ENCODE data around the gene ARMC10. TPM values are rescaled to one million over a fixed set of nuclear protein-coding genes. Genes with fewer than 3 reads are reported as not detected.

The ARMC10 gene
- total and polyA plus RNA-seq, 9 of the 15 experiments (the other 6 are each of a cell fraction or from before 2014, with no cell fraction given), result 17.0 to 113 (median 72.6) TPM

DNA sequence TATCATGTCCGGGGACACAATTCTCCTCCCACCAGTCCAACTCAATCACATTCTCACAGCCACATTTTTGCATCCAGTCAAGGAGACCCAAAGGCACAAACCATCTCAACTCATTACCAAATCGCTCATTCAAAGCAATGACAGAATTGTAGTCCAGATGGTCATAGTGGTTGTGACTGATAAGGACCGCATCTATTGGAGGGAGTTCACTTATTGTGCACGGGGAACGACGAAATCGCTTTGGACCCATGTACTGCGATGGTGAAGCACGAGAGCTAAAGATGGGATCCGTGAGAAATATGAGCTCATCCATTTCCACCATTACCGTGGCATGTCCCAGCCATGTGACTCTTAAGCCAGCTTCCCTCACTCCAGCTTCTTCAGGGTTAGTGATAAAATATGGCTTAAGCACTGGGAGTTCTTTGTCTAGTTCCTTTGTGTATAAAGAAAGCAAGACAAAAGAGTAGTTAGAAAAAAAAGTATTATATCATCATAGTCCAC, 44.9 kb downstream of the ARMC10 start (continued):
- TF ChIP-seq, protein P1, sequence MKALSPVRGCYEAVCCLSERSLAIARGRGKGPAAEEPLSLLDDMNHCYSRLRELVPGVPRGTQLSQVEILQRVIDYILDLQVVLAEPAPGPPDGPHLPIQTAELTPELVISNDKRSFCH (CRISPR knock-in tag; IDR thresholded peaks at IDR 0.05), result no peak
- TF ChIP-seq, protein P1 (tag; IDR thresholded peaks at IDR 0.05), result peak; percentile 94
- TF ChIP-seq ZNF589 (CRISPR knock-in tag; IDR thresholded peaks at IDR 0.05; ENCODE audit: low read depth), result peak; percentile 92
- no peak for TF ChIP-seq ZNF764 (CRISPR knock-in tag; IDR thresholded peaks at IDR 0.05; ENCODE audit: low read depth)
- TF ChIP-seq ZNF644 (tag; IDR thresholded peaks at IDR 0.05; ENCODE audit: low read depth), result no peak; the same call in 1 of the 2 replicates
- TF ChIP-seq PHF21A (IDR thresholded peaks at IDR 0.05; ENCODE audit: borderline replicate concordance, low read depth), result peak; percentile 39; the same call in 1 of the 2 replicates
- TF ChIP-seq RBM34 (IDR thresholded peaks at IDR 0.05; ENCODE audit: borderline replicate concordance, insufficient read depth, low read length), result no peak
- TF ChIP-seq, protein P2, sequence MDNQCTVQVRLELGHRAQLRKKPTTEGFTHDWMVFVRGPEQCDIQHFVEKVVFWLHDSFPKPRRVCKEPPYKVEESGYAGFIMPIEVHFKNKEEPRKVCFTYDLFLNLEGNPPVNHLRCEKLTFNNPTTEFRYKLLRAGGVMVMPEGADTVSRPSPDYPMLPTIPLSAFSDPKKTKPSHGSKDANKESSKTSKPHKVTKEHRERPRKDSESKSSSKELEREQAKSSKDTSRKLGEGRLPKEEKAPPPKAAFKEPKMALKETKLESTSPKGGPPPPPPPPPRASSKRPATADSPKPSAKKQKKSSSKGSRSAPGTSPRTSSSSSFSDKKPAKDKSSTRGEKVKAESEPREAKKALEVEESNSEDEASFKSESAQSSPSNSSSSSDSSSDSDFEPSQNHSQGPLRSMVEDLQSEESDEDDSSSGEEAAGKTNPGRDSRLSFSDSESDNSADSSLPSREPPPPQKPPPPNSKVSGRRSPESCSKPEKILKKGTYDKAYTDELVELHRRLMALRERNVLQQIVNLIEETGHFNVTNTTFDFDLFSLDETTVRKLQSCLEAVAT (IDR thresholded peaks at IDR 0.05), result peak in 1 of 2 experiments; percentile 68; a peak in 1 of 4 replicates
- TF ChIP-seq THRAP3 (IDR thresholded peaks at IDR 0.05; ENCODE audit: borderline replicate concordance), result no peak
- no peak for TF ChIP-seq KDM4B (IDR thresholded peaks at IDR 0.05; ENCODE audit: borderline replicate concordance in 2 of 2, low read depth in 1 of 2)
- no peak for TF ChIP-seq ZNF224 (CRISPR knock-in tag; IDR thresholded peaks at IDR 0.05)
- peak; percentile 99 for TF ChIP-seq CBFA2T3 (IDR thresholded peaks at IDR 0.05)
- no peak for TF ChIP-seq PYGO2 (tag; IDR thresholded peaks at IDR 0.05)
- no peak for TF ChIP-seq ZFP30 (CRISPR knock-in tag; IDR thresholded peaks at IDR 0.05; ENCODE audit: borderline replicate concordance)
- TF ChIP-seq ZNF408 (CRISPR knock-in tag; IDR thresholded peaks at IDR 0.05; ENCODE audit: low read depth), result no peak
- peak; percentile 53; the same call in 1 of the 2 replicates for TF ChIP-seq HSF4 (CRISPR knock-in tag; IDR thresholded peaks at IDR 0.05; ENCODE audit: borderline replicate concordance)
- no peak for TF ChIP-seq HNRNPUL1 (IDR thresholded peaks at IDR 0.05; ENCODE audit: low read length)
- TF ChIP-seq NR2F6 (CRISPR knock-in tag; IDR thresholded peaks at IDR 0.05), result no peak
- no peak for TF ChIP-seq E2F3 (CRISPR knock-in tag; IDR thresholded peaks at IDR 0.05)
- TF ChIP-seq POLR3G (IDR thresholded peaks at IDR 0.05; ENCODE audit: extremely low read depth, insufficient read length, insufficient replicate concordance), result no peak
- no peak for TF ChIP-seq CSDE1 (IDR thresholded peaks at IDR 0.05)
- TF ChIP-seq, protein P3, sequence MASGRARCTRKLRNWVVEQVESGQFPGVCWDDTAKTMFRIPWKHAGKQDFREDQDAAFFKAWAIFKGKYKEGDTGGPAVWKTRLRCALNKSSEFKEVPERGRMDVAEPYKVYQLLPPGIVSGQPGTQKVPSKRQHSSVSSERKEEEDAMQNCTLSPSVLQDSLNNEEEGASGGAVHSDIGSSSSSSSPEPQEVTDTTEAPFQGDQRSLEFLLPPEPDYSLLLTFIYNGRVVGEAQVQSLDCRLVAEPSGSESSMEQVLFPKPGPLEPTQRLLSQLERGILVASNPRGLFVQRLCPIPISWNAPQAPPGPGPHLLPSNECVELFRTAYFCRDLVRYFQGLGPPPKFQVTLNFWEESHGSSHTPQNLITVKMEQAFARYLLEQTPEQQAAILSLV (tag; IDR thresholded peaks at IDR 0.05), result no peak
- TF ChIP-seq KLF16 (IDR thresholded peaks at IDR 0.05), result peak; percentile 96
- TF ChIP-seq, protein P4, sequence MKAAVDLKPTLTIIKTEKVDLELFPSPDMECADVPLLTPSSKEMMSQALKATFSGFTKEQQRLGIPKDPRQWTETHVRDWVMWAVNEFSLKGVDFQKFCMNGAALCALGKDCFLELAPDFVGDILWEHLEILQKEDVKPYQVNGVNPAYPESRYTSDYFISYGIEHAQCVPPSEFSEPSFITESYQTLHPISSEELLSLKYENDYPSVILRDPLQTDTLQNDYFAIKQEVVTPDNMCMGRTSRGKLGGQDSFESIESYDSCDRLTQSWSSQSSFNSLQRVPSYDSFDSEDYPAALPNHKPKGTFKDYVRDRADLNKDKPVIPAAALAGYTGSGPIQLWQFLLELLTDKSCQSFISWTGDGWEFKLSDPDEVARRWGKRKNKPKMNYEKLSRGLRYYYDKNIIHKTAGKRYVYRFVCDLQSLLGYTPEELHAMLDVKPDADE (conservative IDR thresholded peaks at IDR 0.05; ENCODE audit: control insufficient read depth, low read depth, low read length), result no peak
- TF ChIP-seq, protein P5, sequence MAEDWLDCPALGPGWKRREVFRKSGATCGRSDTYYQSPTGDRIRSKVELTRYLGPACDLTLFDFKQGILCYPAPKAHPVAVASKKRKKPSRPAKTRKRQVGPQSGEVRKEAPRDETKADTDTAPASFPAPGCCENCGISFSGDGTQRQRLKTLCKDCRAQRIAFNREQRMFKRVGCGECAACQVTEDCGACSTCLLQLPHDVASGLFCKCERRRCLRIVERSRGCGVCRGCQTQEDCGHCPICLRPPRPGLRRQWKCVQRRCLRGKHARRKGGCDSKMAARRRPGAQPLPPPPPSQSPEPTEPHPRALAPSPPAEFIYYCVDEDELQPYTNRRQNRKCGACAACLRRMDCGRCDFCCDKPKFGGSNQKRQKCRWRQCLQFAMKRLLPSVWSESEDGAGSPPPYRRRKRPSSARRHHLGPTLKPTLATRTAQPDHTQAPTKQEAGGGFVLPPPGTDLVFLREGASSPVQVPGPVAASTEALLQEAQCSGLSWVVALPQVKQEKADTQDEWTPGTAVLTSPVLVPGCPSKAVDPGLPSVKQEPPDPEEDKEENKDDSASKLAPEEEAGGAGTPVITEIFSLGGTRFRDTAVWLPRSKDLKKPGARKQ (CRISPR knock-in tag; IDR thresholded peaks at IDR 0.05), result no peak

Data from K562 (cell line).